SHP77 (cell line): ENCODE data around the gene GSTM5.
"Not testable (repeated sequence)": the region's sequence is repeated elsewhere in the genome, so short reads cannot be mapped to it uniquely, and the experiment has no call there.

ENCODE experiments used
- DNase-seq, 2 experiments: peaks; one replicate each; lab custom pipeline; 2025; lab: John Stamatoyannopoulos, UW

Gene GSTM5

DNA sequence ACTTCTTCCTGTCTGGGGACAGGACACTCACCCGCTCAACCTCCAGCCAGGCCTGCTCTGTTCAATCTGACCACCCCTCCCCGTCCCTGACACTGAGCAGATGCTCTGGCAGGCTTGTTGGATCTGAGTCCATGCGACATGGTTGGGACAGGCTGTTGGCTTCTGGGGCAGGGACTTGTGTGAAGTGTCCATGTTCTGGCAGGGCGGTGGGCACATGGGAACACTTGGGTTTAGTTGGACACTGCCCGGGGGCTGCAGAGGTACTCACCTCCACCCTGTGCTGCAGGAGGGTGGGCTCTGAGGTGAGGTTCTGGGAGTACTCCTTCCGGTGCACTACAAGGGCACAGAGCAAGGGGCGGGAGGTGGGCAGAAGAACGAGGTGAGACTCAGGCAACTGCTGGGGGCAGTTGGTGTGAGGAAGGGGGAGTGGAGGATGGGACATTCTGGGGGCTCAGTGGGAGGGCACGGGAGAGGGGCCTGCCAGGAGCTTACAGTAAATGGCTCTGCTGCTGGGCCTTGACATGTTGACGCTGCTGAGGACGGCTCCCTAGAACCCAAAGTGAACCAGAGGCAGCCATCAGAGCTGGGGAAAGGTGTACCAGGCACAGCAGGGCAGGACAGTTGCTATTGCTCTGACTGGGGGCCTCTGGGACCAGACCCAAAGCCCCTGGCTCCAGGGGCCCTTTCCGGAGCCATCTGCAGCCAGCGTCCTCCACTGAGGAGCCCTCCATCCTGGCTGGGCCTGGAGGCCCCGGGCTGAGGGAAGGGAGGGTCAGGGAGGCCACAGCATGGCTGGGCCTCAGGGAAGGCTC is 49.4 kb downstream of the GSTM5 start:
- no peak for DNase-seq

DNA sequence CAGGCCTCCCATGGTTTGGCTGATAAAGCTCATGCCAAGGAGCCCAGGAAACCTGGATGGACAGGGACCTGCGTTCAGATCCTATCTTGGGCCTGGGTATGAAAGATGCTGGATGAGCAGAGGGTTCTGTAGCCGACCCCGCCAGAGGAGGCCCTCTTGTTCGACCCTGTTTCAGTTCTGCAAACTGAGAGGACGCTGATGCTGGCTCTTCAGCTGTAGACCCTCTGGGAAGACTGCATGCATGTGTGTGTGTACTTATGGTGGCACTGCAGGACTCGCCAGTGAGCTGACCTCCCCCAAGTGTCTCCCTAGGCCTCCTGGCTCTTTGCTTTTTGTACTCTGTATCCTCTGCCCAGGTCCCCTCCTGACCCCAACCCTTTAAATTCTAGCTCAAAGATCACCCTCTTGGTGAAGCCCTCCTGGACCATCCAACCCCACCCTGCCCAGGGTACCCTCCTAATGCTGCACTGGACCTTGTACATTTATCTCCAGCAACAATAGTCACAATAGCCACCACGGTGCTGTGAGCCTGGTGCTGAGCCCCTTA is 50.1 kb downstream of the GSTM5 start:
- no peak for DNase-seq

DNA sequence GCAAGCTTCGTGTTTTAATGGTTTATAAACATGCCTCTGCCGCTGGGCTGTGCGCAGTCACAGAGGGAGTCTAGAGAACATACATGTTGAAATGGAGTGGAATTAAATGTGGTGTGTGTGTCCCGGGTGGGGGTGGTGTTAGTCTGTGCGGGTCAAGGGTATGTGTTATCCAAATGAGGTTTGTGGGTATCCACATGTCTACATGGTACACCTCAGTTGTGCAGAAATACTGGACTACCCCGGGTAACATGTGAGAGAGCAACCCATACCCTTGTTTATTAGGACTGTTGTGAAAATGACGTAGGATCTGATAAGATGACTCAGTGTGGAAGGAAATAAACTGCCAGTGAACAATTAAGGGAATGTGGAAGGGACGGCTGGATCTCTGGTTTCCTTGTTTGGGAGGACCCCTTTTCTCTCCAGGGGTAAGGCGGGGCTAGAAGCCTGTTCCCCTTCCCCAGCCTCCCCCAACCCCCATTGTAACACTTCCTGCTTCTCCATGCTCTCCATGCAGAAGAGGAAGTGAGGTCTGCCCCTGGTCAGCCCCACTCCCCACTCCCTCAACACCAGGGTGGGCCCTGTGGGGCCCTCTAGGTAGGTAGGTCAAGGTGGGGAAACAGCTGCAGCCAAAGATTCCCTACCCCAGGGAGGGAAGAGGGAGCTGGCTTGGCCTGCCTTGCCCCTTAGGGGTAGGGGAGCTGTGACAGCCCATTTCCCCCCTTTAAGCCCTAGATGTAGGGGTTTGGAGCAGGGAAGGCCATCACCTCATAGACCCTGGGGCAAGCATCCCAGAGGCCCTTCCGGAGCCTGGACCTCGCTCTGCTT is 51.0 kb downstream of the GSTM5 start:
- DNase-seq = no peak

DNA sequence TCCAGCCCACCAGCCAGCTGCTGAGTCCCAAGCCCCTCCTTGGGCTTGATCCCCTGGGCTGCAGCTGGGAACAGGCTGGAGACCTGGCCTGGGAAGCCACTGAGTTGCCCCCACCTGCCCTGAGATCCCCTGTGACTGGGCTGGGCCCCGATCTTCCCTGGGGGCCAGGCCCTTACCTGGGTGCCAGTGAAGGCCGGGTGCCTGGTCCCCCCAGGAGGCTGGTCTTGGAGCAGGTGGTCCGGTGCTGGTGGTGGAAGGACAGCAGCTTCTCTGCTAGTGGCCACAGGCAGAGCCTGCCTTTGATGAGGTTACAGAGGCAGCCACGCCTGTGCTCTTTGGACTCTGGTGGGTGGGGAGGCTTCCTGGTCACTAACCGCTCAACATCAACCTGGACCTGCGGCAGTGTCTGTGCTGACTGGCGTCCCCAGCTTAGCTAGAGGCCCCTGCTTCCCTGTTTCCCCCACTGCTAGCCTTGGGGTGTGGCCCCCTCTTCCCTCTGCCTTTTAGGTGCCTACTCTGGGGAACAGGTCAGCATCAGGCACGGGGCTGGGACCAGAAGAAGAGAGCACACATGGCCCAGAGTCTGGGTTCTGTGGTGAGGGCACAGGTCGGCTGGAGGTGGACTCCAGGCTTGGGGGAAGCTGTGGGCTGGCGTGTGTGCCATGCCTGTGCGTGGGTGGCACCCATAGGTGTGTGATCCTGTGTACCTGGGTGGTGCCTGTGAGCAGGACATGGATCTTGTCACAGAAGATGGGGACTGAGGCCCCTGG is 51.8 kb downstream of the GSTM5 start, which contains the start of gene EPS8L3:
Gene EPS8L3, minus strand, starts transcription at position 278 of the 770 bp plus-strand sequence. CDS start 2,174 bp downstream, outside the sequence.
- no peak for DNase-seq

DNA sequence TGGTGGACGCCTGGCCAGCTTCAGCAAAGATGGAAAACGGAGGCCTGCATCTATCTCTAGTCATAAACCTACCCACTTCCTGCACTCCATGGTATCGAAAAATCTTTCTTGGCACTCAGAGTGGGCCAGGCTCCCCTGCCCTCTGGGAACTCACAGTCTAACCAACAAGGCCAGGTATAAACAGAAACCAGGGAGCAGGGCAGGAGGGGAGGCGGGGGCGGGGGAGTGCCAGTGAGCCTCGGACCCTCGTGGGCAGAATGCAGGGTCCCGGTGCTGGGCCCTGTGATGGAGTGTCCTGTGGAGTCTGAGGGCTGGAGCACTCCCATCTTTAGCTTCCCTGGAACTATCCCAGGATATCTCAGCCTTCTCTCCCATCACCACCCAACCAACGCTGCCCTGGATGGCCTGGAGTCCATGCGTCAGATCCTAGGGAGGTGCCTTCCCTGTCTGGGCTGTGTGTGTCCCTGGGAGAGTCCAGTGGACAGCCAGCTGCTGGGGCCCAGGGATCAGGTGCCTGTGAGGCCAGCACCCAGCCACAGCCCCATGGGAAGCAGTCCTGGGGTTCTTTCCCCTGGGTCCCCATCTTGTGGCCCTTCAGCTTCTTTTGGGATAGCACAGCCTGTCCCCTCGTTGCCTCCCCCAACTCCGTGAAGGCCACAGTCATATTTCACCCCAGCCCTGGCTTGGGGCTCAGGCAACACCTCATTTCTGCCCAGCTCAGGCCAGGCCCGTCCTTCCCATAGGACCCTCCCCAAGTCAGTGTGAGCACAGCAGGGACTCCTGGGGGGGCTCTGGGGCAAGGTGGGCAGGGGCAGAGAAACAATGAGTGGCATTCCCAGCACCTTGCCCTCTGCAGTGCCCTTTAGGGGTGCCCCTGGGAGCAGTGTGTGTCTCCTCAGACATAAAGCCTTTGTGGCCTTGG is 52.8 kb downstream of the GSTM5 start:
- no peak for DNase-seq

DNA sequence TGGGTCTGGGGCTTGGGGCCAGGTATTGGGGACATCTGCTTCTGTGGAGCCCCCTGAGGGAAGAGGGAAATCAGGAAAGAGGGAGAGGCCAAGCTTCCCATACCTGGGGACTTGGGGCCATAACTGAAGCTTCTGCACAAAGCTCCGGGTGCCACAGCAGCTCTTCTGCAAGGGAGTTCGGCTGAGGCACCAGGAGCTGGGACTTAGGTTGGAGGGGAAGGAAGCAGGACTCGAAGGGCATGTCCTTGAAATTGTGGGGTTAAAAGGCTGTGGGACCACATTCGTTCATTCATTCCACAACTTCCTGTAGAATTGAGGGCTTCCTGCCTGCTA is 53.4 kb downstream of the GSTM5 start:
- no peak for DNase-seq

DNA sequence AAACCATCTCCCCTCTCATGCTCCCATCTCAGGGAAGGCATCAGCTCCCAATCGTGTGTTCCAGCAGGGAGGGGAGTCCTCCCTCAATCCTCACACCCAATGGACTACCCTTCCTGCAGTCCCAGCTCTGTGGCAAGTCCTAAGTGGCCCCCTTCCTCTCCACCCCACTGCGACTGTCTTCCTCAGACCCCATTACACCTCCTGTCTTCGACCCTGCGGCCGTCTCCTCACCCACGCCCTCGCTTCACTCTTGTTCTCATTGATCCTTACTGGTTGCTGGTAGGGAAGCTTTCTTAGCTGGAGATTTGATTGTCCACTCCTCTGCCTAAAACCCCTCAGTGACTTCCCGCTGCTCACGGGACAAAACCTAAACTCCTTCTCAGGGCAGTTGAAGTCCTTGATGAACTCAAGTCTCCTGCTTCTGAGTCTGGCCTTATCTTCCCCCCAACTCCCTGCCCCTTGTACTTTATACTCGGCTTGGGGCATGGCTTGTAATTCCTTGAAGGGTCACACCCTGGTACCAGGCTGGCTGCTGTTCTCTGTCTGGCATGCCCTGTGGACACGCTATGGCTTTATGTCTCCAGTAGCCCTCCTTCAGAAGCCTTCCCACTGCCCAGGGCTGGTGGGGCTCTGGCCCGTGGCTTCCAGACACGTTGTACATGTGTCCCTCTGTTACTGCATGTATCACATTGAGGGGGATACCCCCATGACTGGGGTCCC is 54.0 kb downstream of the GSTM5 start:
- DNase-seq = no peak

DNA sequence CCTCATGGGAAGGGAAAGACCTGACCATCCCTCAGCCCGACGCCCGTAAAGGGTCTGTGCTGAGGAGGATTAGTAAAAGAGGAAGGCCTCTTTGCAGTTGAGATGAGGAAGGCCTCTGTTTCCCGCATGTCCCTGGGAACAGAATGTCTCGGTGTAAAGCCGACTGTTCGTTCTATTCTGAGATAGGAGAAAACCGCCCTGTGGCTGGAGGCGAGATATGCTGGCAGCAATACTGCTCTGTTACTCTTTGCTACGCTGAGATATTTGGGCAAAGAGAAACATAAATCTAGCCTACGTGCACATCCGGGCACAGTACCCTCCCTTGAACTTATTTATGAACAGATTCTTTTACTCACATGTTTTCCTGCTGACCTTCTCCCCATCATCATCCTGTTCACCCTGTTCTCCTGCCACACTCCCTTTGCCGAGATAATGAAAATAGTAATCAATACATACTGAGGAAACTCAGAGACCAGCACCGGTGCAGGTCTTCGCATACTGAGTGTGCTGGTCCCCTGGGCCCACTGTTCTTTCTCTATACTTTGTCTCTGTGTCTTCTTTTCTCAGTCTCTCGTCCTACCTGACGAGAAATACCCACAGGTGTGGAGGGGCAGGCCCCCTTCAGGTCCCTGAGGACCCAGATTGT is 55.1 kb downstream of the GSTM5 start:
- not testable (repeated sequence) for DNase-seq
